Fibroblast of the aortic adventitia (primary cell): ENCODE measurements around the gene FRMD6. TPM values are rescaled to one million over a fixed set of nuclear protein-coding genes. Genes with fewer than 3 reads are reported as not detected.

ENCODE experiments used
- DNase-seq: peaks from one replicate; pipeline ENCODE4 v3.0.0-alpha.2; 2010; ENCODE audit warnings: low read depth
- H3K4me3 ChIP-seq: 2 replicates; pipeline ENCODE4 v1.5.1; 2011; ENCODE audit warnings: low read depth, mild to moderate bottlenecking, control low read depth, low read length, moderate library complexity
- CTCF ChIP-seq: IDR thresholded peaks from 2 replicates; pipeline ENCODE4 v1.5.1; 2011; ENCODE audit warnings: mild to moderate bottlenecking, low read length, control low read depth, inconsistent platforms; ENCODE audit not compliant: insufficient read depth
- total RNA-seq: library from RNA; depleted of rRNA; stranded (reverse); fragments of >200 nt; gene quantifications from 2 replicates; pipeline ENCODE4 v1.2.3, GENCODE V29; 2012; ENCODE audit warnings: low replicate concordance

FRMD6 gene
- total RNA-seq, 1 donor, result 257 TPM

GRCh38 chr14:51660741-51661140 is 9.0 kb downstream of the FRMD6 start:
- no peak for TF ChIP-seq CTCF
- DNase-seq, result peak; percentile 49
- H3K4me3 ChIP-seq, result no peak overlapping the region

GRCh38 chr14:51661504-51661903 is 9.8 kb downstream of the FRMD6 start:
- no peak for DNase-seq
- no peak for TF ChIP-seq CTCF
- H3K4me3 ChIP-seq, result no peak overlapping the region

- no peak for DNase-seq
- no peak for TF ChIP-seq CTCF
- no peak overlapping the region for H3K4me3 ChIP-seq
Observed at GRCh38 chr14:51663783-51664326, 12.1 kb downstream of the FRMD6 start.

- no peak for TF ChIP-seq CTCF
- H3K4me3 ChIP-seq, result no peak overlapping the region
- no peak for DNase-seq
Observed at GRCh38 chr14:51666070-51666469, 14.4 kb downstream of the FRMD6 start.

GRCh38 chr14:51666826-51667225 is 15.1 kb downstream of the FRMD6 start:
- peak; percentile 47 for DNase-seq
- no peak for TF ChIP-seq CTCF
- H3K4me3 ChIP-seq, result no peak overlapping the region

GRCh38 chr14:51668870-51669269 is 17.2 kb downstream of the FRMD6 start:
- no peak for TF ChIP-seq CTCF
- DNase-seq, result no peak

More at GRCh38 chr14:51668870-51669269, 17.2 kb downstream of the FRMD6 start:
- no peak overlapping the region for H3K4me3 ChIP-seq
